NCI-H1694 treated with DMSO at 0.1 percent for 48 hours (cell line): ENCODE data around the gene CTNND2.
A peak's percentile ranks its signal among the peaks of the same experiment; 100 is the strongest.

Source experiments
- DNase-seq: peaks from one replicate; lab custom pipeline; 2025; lab: John Stamatoyannopoulos, UW

The CTNND2 gene

DNA sequence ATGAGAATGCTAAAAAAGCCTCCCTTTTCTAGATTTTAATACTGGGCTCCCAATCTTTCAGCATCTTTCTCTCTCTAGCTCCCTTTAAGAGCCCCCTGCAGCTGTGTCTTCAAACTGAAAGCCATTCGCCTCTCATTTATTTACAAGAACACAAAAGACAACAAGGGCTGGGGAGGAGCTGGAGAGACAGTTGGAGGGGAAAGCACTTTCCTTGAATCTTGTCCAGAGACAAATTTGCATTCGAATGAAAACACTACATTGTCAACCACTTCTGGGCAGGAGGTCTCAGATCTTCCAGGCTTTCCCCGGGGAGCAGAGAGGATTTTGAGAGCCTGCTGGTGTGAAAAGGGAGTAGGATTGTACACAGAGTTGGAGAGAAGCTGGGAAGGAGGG lies 518.3 kb downstream of the CTNND2 start:
- DNase-seq, result no peak

GRCh38 chr5:11385251-11385900 lies 518.9 kb downstream of the CTNND2 start:
- no peak for DNase-seq

DNA sequence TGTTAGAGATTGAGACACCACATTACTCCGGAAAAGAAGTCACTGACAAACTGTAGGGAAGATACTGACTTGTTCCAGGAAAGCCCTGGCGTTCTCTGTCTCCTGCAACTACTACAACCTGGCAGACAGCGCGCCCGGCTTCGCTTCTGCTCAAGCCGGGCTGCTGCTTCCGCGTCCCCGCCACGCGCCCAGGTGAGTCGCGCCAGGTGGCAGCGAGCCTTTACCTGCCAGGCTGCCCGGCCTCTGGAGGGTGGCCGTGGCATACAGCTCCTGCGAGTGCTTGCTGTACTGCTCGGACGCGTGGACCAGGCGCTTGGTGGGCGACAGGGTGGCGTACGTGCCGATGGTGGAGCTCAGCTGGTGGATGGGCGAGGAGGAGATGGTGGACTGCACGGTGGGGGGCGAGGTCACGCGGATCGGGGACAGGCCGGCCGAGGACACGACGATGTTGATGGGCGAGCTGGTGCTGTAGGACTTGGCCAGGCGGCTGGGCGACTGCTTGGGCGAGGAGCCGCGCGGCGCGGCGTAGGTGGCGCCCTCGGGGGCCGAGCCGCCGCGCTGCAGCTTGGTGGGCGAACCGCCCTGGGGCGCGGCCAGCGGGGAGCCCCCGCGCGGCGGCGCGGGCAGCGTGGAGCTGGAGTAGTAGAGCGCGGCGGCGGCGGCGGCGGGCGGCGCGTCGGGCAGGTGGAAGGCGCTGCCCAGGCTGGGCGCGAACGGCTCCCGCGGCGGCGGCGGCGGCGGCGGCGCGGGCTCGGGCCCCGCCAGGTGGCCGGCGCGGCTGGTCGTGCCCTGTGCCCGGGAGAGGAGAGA lies 519.6 kb downstream of the CTNND2 start:
- no peak for DNase-seq

GRCh38 chr5:11383506-11384095 lies 520.6 kb downstream of the CTNND2 start:
- DNase-seq, result peak; percentile 88

DNA sequence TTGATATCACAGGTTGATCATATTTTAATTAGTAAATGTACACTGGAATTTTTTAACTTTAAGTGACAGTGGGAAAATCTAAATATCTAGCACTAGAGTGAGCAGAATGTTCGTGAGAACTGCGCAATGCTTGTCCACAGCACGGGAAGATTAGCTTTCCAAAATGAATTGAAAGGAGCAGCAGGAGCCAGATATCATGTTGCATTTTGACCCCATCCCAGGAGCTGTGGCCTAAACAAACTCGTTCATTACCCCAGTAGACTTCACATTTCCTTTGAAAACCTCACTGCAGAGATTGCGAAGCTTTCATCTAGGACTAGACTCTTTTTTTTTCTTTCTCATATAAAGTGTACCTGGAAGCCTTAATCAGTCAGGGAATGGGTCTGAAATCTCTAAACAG lies 525.8 kb downstream of the CTNND2 start:
- no peak for DNase-seq

DNA sequence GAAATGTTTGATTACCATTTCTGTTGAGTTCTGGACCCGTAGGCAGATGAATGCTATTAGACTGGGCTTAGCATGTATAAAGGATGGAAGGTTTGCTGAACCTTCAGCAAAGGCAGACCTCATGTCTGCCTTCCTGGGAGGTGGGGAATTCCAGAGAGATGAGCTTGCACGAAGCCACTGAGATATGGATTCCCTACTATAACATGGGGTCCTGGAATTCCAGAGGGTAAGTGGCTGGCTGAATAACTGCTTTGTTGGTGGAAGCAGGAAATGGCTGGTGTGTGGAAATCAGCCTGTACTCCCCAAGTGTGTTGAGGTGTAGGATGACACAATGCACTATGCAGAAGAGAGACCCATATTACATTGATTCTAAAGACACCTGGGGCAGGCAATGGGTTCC lies 526.4 kb downstream of the CTNND2 start:
- no peak for DNase-seq

GRCh38 chr5:11372191-11372590 lies 532.1 kb downstream of the CTNND2 start:
- DNase-seq, result no peak

DNA sequence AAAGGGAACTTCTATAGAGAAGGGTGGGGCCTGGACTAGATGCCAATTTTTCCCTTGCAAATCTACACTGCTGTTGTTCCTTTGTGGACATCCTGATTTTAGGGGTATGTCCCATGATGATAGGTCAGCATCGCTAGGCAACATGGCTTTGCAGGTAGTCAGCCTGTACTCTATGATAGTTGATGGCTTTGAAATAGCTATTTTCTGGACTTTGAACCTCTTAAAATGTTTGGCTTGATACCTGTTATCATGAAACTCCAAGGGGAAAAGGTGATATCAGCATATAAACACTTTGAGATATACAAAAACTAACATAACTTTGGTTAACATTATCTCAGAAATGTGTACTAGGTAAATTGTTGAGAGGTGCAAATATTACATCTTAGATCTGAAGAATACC lies 533.2 kb downstream of the CTNND2 start:
- DNase-seq, result no peak

- no peak for DNase-seq
Observed at GRCh38 chr5:11364531-11364930, 539.7 kb downstream of the CTNND2 start.

GRCh38 chr5:11363631-11364178 lies 540.5 kb downstream of the CTNND2 start:
- no peak for DNase-seq

DNA sequence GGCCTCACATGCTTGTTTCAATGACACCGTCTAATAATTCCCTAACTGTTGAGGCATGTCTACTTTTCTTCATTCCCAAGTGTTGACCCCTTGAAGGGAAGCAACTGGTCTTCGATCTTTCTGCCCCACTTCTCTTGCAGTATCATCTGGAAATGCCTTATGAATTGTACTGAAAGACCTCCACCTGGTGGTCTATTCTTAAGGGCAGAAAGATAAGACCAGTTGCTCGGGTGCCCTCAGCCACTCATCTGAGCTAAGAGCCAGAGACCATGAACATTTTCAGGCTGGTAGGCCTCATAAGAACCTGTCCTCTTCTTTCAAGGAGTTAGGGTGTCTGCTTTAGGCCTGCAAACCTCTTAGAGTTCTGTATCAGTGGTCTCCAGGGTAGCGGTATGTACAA lies 542.5 kb downstream of the CTNND2 start:
- no peak for DNase-seq

DNA sequence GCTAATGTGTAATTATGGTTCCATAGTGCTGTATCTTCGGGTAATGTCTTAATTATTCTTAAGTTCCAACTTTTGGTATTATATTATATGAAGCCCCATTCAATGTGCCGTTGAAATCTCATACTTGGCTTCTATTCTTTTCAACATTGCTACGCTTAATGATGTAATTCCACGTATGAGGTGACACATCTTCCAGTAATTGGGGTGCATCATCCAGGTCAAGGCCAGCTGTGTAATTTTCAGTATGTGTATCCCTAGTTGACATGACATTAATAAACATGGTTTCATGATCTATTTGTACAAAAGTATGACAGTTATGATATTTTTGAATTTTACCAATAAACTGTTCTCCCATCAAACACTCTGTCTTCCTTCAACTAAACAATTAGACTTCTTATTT lies 546.3 kb downstream of the CTNND2 start:
- no peak for DNase-seq

DNA sequence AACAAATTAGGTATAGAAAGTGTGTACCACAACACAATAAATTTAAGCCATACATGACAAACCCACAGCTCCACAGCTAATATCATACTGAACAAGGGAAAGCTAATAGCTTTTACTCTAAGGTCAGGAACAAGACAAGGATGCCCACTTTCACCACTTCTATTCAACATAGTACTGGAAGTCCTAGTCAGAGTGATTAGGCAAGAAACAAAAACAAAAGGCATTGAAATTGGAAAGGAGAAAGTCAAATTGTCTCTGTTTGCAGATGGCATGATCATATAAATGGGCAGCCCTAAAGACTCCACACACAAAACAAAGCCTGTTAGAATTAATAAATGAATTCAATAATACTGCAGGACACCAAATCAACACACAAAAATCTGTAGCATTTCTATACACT lies 548.8 kb downstream of the CTNND2 start:
- DNase-seq, result no peak

GRCh38 chr5:11346336-11346735 lies 557.9 kb downstream of the CTNND2 start:
- DNase-seq, result no peak

DNA sequence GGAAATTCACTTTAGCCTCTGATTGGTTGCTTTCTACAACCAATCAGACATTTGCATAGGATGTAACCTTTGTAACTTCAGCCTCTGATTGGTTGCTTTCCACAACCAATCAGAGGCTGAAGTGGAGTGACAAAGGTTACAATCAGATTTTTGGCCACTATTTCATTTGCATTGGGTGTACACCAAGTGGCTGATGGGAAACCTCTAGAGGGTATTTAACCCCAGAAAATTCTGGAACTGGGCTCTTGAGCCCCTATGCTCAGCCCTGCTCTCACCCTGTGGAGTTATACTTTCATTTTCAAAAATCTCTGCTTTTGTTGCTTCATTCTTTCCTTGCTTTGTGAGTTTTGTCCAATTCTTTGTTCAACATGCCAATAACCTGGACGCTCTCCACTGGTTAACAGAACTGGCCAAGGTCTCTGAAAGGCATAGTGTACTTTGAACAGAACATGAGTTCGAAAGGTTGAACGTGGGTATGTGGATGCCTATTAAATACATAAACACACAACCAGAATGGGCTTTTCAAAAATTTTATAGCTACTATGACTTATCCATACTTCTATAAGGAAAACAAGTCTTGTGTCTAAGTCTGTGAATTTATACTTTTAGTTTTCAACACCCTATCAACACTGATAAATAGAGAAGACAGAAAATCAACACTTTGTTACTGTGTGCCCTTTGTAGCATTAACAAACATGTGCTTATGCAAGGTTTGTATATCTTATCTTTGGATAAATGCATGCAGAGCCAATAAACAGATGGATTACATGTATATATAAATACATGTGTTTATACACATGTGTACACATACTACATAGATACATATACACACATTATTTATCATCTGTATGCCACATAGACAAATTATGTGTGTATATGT lies 568.1 kb downstream of the CTNND2 start:
- no peak for DNase-seq

DNA sequence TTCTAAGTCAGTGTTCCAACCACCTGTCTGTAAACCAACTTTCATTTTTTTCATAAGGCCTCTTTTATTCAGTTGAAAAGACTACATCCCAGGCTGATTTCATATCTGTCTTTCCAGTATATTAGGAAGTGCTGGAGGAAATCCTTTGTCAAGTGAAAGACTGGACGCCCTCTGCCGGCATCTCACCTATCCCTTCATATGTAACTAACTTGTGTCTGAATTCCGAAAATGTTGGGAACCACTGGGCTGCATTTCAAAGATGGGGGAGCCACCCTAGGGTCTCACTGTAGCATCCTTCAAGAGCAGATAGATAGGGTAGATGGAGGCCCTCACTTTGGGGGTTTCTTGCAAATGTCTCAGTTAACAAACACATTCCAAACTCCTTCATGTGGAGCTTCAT lies 569.8 kb downstream of the CTNND2 start:
- DNase-seq, result peak; percentile 10

GRCh38 chr5:11329679-11330078 lies 574.6 kb downstream of the CTNND2 start:
- no peak for DNase-seq

DNA sequence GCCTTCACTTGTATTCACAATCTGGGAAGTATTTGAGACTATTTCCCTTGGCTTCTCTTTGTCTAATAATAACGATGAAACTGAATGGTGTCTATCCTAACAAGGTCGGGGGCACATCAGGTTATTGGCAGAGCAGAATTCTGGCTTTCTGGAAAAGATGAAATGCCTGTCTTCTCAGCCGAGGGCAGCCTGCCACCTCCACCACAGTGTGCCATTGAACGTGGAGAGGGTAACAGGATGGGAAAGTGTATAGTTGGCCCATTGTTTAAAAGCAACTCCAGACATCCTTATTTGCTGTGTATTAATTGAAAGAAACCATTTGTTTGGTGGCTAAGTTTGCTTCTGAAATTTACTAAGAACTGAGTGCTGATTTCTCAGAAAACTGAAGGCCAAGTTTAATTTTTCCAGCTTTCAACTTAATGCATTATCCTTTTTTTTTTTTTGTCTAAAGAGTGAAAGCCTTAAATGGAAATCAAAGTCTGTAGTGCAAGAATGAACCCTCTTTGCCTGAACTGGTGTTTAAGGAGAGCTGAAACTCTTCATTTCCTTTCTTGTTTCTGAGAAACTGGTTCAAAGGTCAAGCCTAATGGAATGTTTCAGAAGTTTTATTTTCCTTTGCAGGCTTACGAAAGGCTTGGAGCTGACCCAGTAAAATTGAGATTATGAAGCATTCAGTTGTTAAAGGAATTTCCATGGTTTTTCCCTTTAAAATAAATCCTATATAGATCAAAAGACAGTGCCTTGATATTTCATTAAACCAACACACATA lies 579.5 kb downstream of the CTNND2 start:
- DNase-seq, result no peak

- no peak for DNase-seq
Observed at GRCh38 chr5:11323761-11324160, 580.5 kb downstream of the CTNND2 start.

DNA sequence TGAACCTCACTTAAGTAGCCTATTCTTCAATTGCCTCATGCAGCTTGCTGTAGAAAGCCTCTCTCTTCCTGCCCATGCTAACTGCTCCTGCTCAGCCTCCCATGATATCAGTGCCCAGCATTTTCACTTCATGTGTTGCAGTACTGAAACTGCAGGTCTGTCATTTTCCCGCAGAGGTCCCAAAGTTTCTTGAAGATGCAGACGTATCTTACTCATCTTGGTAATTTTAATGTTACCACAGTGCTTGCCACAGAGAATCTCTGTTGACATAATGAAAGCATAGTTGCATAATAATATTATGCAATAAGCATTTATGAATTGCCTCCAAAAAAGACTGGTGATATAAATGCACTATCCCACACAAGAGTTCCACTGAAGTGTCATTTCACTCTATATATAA lies 582.1 kb downstream of the CTNND2 start:
- DNase-seq, result no peak

- DNase-seq, result no peak
Observed at GRCh38 chr5:11319836-11320580, 584.2 kb downstream of the CTNND2 start.
